ENCODE data around the gene TF. TPM values are rescaled to one million over a fixed set of nuclear protein-coding genes. Genes with fewer than 3 reads are reported as not detected.

TF gene
- total and polyA plus RNA-seq, 2 of the 8 experiments (the other 6 are each of a cell fraction or from before 2014, with no cell fraction given), result 0.02 to 0.26 TPM

DNA sequence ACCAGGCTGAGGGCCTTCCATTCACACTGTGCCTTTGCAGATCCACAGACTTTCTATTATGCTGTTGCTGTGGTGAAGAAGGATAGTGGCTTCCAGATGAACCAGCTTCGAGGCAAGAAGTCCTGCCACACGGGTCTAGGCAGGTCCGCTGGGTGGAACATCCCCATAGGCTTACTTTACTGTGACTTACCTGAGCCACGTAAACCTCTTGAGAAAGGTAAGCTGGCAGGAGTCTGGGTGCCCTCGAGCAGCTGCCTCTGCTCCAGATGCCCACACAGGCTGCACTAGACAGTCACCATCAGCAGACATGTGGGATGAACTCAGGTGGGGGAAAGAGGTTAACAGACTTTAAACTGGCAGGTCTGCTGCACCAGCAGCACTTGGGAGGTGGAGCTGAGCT is 8.3 kb downstream of the TF start:
- DNase-seq (ENCODE audit: low read depth in 1 of 2, low spot score in 2 of 2) (no peak), FAIRE-seq (no peak)
- Histone ChIP-seq H3K56ac (replicated peaks; ENCODE audit: insufficient read length, low read depth, low read length) (no peak overlapping the region), H3K9ac (replicated peaks in 1 of 4; ENCODE audit: extremely low read depth in 1 of 4, low read depth in 3 of 4, low read length in 3 of 4) (no peak overlapping the region), H2BK20ac (ENCODE audit: low read length) (no peak overlapping the region), H2BK5ac (ENCODE audit: low read depth, low read length) (no peak overlapping the region), H3K36me3 (ENCODE audit: control insufficient read depth in 2 of 4, insufficient read depth in 4 of 4, low read length in 3 of 4) (no peaks in the 10 kb centered on the region), H2BK120ac (replicated peaks; ENCODE audit: low read depth, low read length) (no peak overlapping the region), H3K4me3 (ENCODE audit: extremely low read depth in 1 of 4, insufficient read depth in 2 of 4, low read depth in 3 of 4, low read length in 4 of 4) (no peak overlapping the region), H4K5ac (ENCODE audit: insufficient read length, low read depth, low read length) (no peak overlapping the region), H3K27ac (ENCODE audit: low read depth, low read length) (no peak overlapping the region), H4K20me1 (replicated peaks in 1 of 2; ENCODE audit: control insufficient read depth in 1 of 2, insufficient read depth in 2 of 2, low read length in 2 of 2) (no peaks in the 10 kb centered on the region), H2BK12ac (ENCODE audit: low read depth, low read length) (no peak overlapping the region), H3K4ac (replicated peaks; ENCODE audit: insufficient read length, low read depth, low read length) (no peak overlapping the region), H3K9me3 (ENCODE audit: insufficient read depth in 2 of 2, low read depth in 1 of 2, low read length in 1 of 2) (no peaks in the 10 kb centered on the region), H3K23me2 (ENCODE audit: low read depth, low read length) (no peaks in the 10 kb centered on the region), H2AFZ (ENCODE audit: low read length) (no peak overlapping the region), H2AK5ac (ENCODE audit: low read depth, low read length) (no peak overlapping the region), H3K27me3 (replicated peaks in 1 of 4; ENCODE audit: control insufficient read depth in 3 of 4, extremely low read depth in 1 of 4, insufficient read depth in 3 of 4, low read length in 3 of 4) (no peaks in the 10 kb centered on the region; a peak in 1 of 7 replicates), H3K79me2 (ENCODE audit: control insufficient read depth in 1 of 2, insufficient read depth in 2 of 2, low read length in 2 of 2) (no peaks in the 10 kb centered on the region), H3K14ac (ENCODE audit: insufficient read length) (no peak overlapping the region), H3K23ac (ENCODE audit: insufficient read length) (no peak overlapping the region), H3K4me2 (ENCODE audit: insufficient read depth in 1 of 2, low read depth in 2 of 2, low read length in 2 of 2) (no peak overlapping the region), H4K8ac (ENCODE audit: extremely low read depth, insufficient read depth, low read length) (no peak overlapping the region), H2BK15ac (ENCODE audit: low read length) (no peak overlapping the region), H3K79me1 (ENCODE audit: low read depth, low read length) (no peaks in the 10 kb centered on the region), H3K4me1 (replicated peaks in 1 of 4; ENCODE audit: control insufficient read depth in 3 of 4, insufficient read depth in 4 of 4, low read length in 3 of 4) (peaks cover 0 to 8% (median under 1%) of the 10 kb centered on the region in 4 experiments; a peak in 2 of 7 replicates), H3K18ac (ENCODE audit: extremely low read depth, low read length) (no peak overlapping the region), H4K91ac (replicated peaks; ENCODE audit: insufficient read length, low read length) (no peak overlapping the region)
- POLR2A ChIA-PET (ENCODE audit: partially characterized antibody), result no interaction called here
- CTCF ChIA-PET (ENCODE audit: partially characterized antibody), result no interaction called here
- WGBS, 2 experiments (ENCODE audit: extremely low coverage in 1 of 2, insufficient coverage in 1 of 2, insufficient read length in 1 of 2, insufficient replicate concordance in 2 of 2, low coverage in 1 of 2, low lambda C conversion rate in 2 of 2, missing lambda C conversion rate in 1 of 2), result 85% methylated on average over 5 of the region's 5 CpGs; no CpG with 5 or more reads in 1 of the 2 experiments
- no peak for TF ChIP-seq KDM4A (IDR thresholded peaks at IDR 0.05; ENCODE audit: low read depth, low read length, severe bottlenecking)
- no peak for TF ChIP-seq BACH1 (IDR thresholded peaks at IDR 0.05; ENCODE audit: low read length)
- TF ChIP-seq, protein P1, sequence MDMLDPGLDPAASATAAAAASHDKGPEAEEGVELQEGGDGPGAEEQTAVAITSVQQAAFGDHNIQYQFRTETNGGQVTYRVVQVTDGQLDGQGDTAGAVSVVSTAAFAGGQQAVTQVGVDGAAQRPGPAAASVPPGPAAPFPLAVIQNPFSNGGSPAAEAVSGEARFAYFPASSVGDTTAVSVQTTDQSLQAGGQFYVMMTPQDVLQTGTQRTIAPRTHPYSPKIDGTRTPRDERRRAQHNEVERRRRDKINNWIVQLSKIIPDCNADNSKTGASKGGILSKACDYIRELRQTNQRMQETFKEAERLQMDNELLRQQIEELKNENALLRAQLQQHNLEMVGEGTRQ (IDR thresholded peaks at IDR 0.05; ENCODE audit: low read length), result no peak
- TF ChIP-seq SIN3A (conservative IDR thresholded peaks at IDR 0.05 in 1 of 2, IDR thresholded peaks at IDR 0.05 in 1 of 2; ENCODE audit: low read depth in 1 of 2, low read length in 2 of 2), result no peak
- no peak for TF ChIP-seq TCF12 (IDR thresholded peaks at IDR 0.05; ENCODE audit: low read depth, low read length)
- TF ChIP-seq SIRT6 (IDR thresholded peaks at IDR 0.05; ENCODE audit: low read length), result no peak
- TF ChIP-seq BCL11A (IDR thresholded peaks at IDR 0.05; ENCODE audit: low read depth in 2 of 2, low read length in 2 of 2), result no peak
- no peak for TF ChIP-seq GABPA (IDR thresholded peaks at IDR 0.05; ENCODE audit: borderline replicate concordance, insufficient read depth, low read length)
- TF ChIP-seq GTF2F1 (IDR thresholded peaks at IDR 0.05; ENCODE audit: borderline replicate concordance, low read depth, low read length), result no peak
- TF ChIP-seq BRCA1 (IDR thresholded peaks at IDR 0.05; ENCODE audit: low read depth, low read length), result no peak
- no peak for TF ChIP-seq TBP (IDR thresholded peaks at IDR 0.05; ENCODE audit: low read depth, low read length)
- no peak for TF ChIP-seq YY1 (IDR thresholded peaks at IDR 0.05; ENCODE audit: low read depth, low read length)
- TF ChIP-seq CEBPB (IDR thresholded peaks at IDR 0.05; ENCODE audit: low read depth, low read length), result no peak
- TF ChIP-seq ASH2L (IDR thresholded peaks at IDR 0.05; ENCODE audit: low read length), result no peak
- TF ChIP-seq POLR2AphosphoS5 (IDR thresholded peaks at IDR 0.05; ENCODE audit: low read depth, low read length), result no peak
